Measurements from ENCODE around the gene BIRC7.

The BIRC7 gene

DNA sequence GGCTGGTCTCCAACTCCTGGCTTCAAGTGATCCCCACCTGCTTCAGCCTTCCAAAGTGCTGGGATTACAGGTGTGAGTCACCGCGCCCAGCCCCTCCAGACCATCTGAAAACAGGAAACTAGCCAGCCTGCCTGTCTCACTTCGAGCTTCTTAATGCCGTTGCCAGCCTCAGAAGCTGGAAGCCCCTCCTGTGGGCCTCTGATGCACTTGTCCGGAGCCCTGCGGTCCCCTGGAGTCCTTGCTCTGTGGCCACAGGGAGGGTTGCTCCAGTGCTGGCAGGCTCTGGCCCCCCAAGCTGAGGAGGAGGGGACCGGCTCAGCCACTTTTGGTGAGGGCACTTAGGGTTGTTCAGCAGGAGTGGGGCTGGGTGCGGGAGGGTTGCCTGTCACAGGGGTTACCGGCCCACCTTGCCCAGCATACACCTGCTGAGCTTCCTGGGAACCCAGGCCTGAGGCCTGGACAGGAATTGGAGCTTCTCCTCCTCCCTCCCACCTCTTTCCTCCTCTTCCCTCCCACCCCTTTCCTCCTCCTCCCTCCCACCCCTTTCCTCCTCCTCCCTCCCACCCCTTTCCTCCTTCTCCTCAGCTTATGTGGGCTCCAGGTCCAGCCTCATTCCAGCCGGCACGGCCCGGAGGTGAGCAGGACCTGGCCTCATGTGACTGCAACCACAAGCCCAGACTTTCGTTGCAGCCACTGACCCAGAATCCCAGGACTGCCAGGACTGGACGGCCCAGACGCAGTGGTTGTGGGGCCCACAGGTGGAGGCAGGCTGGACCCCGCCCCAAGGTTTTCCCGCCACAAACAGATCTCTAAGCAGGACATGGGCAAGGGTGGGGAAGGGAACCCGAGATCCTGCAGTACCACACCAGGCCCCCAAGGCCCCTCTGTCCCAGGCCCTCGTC, 9.4 kb upstream of the BIRC7 start:
- no peak for DNase-seq

DNA sequence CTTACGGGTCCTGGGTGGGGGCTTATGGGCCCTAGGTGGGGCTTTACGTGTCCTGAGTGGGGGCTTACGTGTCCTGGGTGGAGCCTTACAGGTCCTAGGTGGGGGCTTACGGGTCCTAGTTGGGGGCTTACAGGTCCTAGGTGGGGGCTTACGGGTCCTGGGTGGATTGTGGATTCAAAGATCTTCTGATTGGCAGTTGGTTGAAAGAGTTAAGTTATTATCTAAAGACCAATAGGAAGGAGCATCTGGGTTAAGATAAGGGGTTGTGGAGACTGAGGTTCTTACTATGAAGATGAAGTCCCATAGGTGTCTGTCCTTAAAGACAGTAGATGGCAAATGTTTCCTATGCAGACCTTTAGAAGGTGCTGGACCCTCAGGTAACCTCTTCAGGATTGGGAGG, 8.4 kb upstream of the BIRC7 start:
- DNase-seq = no peak

GRCh38 chr20:63228806-63229205, 6.9 kb upstream of the BIRC7 start:
- no peak for DNase-seq

GRCh38 chr20:63230800-63231268, 4.9 kb upstream of the BIRC7 start:
- no peak for DNase-seq

GRCh38 chr20:63232235-63233060, 3.3 kb upstream of the BIRC7 start:
- no peak for DNase-seq

- DNase-seq = no peak
Observed at GRCh38 chr20:63233061-63233344, 2.7 kb upstream of the BIRC7 start.

DNA sequence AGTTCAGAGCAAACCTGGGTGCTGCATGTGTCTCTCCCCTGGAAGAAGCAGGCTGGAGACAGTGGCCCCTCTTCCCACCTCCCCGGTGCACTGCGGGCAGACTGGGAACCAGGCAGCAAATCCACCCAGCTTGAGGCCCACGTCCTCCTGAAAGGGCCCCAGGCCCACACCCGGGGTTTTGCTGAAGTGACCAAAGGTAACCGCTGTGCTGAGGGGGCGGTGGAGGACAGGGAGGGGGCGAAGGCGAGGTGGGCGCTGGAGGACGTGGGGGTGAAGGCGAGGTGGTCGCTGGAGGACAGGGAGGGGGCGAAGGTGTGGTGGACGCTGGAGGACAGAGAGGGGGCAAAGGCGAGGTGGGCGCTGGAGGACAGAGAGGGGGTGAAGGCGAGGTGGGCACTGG, 1.8 kb upstream of the BIRC7 start:
- no peak for DNase-seq

- DNase-seq = peak; percentile 40
Observed at GRCh38 chr20:63234693-63235398, 859 bp upstream of the BIRC7 start.

DNA sequence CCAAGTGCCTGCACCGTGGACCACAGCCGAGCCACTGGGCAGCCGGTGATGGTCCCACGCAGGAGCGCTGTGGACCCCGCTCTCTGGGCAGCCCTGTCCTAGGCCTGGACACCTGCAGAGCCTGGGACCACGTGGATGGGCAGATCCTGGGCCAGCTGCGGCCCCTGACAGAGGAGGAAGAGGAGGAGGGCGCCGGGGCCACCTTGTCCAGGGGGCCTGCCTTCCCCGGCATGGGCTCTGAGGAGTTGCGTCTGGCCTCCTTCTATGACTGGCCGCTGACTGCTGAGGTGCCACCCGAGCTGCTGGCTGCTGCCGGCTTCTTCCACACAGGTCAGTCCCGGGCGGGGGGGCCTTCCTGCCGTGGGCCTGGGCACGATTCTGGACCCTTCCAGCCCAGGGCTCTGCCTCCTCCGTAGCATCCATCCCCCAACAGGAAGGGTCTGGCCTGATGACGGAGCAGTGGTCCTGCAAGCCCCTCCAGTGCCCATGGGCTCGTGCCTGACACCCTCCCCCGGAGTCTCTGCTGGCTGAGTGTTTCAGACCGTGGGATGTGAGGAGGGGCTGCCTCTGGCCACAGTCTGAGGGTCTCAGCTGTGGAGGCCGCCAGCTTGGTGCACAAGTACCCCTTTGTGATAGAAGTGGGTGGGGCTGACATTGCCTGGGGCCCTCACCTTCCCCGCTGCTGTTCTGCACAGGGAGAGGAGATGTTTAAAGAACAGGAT, 572 bp downstream of the BIRC7 start:
- DNase-seq = no peak

GRCh38 chr20:63238031-63238430, 2.3 kb downstream of the BIRC7 start:
- DNase-seq = no peak

DNA sequence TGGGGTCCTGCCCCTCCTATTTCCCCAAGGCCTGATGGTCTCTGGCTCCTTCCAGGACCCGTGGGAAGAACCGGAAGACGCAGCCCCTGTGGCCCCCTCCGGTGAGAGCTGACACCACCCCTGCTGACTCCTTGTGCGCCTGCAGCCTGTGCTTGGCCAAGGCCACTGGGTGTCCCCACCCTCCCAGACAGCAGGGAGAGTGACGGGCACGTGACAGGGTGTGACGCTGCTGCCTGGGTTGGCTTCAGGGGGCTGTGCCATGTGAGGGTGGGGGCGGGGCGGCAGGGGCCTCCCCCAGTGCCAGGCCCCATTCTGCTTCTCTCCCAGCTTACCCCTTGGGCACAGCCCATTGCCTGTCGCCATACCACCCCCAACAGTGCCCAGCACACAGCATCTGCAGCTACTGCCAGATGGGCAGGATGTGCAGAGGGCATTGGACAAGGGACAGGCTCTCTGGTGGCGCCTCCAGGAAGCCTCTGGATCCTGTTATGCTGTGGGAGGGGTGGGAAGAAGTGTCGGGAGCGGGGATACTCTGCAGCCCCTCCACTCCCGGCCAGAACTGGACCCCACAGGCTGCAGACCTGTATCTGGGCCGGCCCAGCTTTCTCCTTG, 2.9 kb downstream of the BIRC7 start:
- DNase-seq = no peak

- no peak for DNase-seq
Observed at GRCh38 chr20:63239431-63239830, 3.7 kb downstream of the BIRC7 start.

- no peak for DNase-seq
Observed at GRCh38 chr20:63240004-63240403, 4.3 kb downstream of the BIRC7 start.

- DNase-seq = no peak
Observed at GRCh38 chr20:63241272-63241671, 5.6 kb downstream of the BIRC7 start.

DNA sequence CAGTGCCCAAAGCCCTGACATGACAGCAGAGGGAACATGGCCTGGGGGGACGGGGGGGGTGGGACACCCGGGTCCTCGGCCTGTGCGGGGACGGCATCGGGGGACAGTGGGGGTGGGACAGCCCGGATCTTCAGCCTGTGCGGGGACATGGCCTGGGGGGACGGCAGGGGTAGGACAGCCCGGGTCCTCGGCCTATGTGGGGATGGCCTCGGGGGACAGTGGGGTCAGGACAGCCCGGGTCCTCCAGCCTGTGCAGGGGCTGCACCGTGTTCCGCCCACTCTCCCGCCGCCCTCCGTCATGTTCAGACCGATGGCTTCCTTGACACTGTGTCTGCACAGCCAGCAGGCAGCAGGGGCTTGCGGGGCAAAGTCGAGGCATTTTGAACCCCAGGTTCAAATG, 7.0 kb downstream of the BIRC7 start:
- no peak for DNase-seq

DNA sequence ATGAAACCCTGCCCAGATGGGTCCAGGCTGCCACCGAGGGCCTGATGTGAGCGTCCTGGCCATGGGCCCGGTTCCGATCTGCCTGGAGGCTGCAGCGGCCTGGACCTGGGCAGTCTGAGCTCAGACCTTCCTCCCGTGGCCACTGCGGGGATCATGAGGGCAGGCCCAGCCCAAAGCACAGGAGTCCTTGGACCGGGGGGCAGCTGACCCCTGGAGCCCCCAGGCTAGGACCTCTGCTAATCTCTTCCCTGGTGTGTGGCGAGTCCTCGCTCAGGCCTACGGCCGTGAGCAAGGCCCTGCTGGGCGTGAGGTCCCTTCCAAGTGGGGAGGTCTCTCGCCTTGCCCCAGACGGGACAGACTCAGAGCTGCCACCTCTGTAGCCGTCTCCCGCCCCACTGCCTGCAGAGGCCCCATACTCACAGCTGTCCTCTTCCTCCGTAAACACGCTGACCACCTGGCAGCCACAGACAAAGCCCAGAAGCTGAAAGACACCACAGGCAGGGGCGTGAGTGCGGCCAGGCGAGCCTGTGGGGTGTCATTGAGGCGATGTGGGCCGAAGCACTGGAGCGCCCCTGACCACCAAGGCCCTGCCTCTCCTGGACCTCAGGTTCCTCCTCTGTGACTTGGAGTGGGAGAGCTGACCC, 8.0 kb downstream of the BIRC7 start:
- no peak for DNase-seq

DNA sequence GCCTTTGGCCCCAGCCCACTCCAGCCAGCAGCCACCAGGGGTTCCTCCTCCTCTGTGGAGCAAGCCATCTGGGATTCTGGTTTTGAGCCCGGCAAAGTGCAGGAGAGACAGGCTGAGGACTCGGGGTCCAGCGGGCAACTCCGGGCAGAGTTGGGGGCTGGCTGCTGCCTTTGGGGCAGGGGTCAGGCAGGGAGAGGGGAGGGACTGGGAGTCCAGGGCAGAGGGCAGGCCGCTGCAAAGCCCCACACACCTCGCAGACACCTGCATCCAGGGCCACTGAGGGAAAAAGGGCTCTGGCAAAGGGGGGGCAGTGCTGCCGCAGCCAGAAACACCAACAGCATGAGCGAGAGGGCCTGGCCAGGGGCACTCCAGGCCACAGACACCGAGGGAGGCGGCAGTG, 8.8 kb downstream of the BIRC7 start:
- DNase-seq = no peak

GRCh38 chr20:63246490-63247288, 11.0 kb downstream of the BIRC7 start:
- DNase-seq = no peak

DNA sequence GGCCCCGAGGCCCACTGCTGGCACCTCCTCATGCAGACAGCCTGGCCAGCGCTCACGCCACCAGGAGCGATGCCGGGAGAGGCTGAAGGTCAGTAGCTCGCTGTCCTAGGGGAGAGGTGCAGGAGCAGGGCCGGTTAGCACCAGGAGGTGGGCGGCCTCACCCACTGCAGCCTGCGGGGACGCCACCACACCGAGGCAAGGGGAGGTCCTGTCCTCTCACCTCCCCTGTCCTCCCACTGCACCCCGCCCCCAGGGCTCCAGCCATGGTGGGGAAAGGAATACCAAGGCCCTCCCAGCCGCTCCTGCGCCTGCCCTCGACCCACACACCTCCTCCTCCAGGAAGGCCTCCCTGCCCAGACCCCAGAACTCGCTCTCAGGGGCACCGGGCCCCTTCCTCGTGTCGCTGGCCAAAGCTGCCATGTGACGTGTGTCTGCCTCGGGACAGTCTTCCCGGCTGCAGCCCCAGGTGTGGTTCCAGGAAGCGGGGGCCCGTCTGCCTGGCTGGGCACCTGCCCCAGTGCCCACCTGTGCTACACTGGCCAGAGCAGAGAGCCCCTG, 12.0 kb downstream of the BIRC7 start:
- DNase-seq = no peak

GRCh38 chr20:63248835-63249591, 13.3 kb downstream of the BIRC7 start:
- DNase-seq = no peak
